NB4 (cell line): Measurements from ENCODE around the gene P2RX3.

ENCODE experiments used
- DNase-seq: peaks from one replicate; pipeline ENCODE4 v3.0.0; 2010; ENCODE audit warnings: low read depth
- H3K4me3 ChIP-seq: one replicate; pipeline ENCODE4 v1.5.1; 2011; ENCODE audit warnings: mild to moderate bottlenecking, low read depth, low read length, moderate library complexity
- MYC ChIP-seq: IDR thresholded peaks from 2 replicates; pipeline ENCODE4 v1.6.1; 2011; ENCODE audit warnings: low read depth, low read length
- POLR2A ChIP-seq: IDR thresholded peaks from 2 replicates; pipeline ENCODE4 v1.6.1; 2011; ENCODE audit warnings: mild to moderate bottlenecking; ENCODE audit not compliant: insufficient read length; ENCODE audit errors: extremely low read depth
- TF ChIP-seq, protein P1 (sequence below): IDR thresholded peaks from 2 replicates; pipeline ENCODE4 v1.6.1; 2011; ENCODE audit warnings: low read depth, low read length
- TF ChIP-seq, protein P2 (sequence below): IDR thresholded peaks from one replicate; pipeline ENCODE4 v1.5.1; 2012; ENCODE audit warnings: low read depth, low read length

P2RX3 gene

GRCh38 chr11:57391539-57391938 is 53.4 kb downstream of the P2RX3 start:
- TF ChIP-seq, protein P1, sequence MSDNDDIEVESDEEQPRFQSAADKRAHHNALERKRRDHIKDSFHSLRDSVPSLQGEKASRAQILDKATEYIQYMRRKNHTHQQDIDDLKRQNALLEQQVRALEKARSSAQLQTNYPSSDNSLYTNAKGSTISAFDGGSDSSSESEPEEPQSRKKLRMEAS = no peak
- no peak for TF ChIP-seq POLR2A
- TF ChIP-seq MYC = no peak
- TF ChIP-seq, protein P2, sequence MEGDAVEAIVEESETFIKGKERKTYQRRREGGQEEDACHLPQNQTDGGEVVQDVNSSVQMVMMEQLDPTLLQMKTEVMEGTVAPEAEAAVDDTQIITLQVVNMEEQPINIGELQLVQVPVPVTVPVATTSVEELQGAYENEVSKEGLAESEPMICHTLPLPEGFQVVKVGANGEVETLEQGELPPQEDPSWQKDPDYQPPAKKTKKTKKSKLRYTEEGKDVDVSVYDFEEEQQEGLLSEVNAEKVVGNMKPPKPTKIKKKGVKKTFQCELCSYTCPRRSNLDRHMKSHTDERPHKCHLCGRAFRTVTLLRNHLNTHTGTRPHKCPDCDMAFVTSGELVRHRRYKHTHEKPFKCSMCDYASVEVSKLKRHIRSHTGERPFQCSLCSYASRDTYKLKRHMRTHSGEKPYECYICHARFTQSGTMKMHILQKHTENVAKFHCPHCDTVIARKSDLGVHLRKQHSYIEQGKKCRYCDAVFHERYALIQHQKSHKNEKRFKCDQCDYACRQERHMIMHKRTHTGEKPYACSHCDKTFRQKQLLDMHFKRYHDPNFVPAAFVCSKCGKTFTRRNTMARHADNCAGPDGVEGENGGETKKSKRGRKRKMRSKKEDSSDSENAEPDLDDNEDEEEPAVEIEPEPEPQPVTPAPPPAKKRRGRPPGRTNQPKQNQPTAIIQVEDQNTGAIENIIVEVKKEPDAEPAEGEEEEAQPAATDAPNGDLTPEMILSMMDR = no peak
- H3K4me3 ChIP-seq = no peak overlapping the region
- peak; percentile 46 for DNase-seq

GRCh38 chr11:57392066-57392762 is 54.1 kb downstream of the P2RX3 start:
- TF ChIP-seq POLR2A = no peak
- TF ChIP-seq MYC = no peak
- TF ChIP-seq, protein P2 = no peak
- no peak overlapping the region for H3K4me3 ChIP-seq
- no peak for DNase-seq

DNA sequence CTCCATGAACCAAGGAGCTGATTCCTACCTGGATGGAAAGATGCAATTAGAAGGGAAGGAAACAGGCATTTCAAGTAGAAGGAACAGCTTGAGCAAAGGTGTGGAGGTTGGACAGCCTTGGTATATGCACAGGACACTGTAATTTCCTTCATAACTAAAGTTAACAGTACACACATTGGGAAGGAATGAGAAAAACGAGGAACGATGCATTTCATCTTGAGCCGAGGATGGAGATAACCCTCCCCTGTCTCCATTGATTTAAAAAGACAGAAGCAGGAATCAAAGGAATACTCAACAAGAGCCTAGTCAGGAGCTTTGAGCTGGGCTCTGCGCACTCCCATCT is 54.6 kb downstream of the P2RX3 start:
- no peak for DNase-seq
- TF ChIP-seq, protein P2 = no peak
- TF ChIP-seq, protein P1 = no peak
- no peak for TF ChIP-seq MYC
- TF ChIP-seq POLR2A = no peak
- no peak overlapping the region for H3K4me3 ChIP-seq

- no peak overlapping the region for H3K4me3 ChIP-seq
- DNase-seq = no peak
- TF ChIP-seq MYC = no peak
- TF ChIP-seq, protein P1 = no peak
- TF ChIP-seq, protein P2 = no peak
- no peak for TF ChIP-seq POLR2A
These were observed 56.2 kb downstream of the P2RX3 start for GRCh38 chr11:57394203-57394965.

GRCh38 chr11:57395905-57396623 is 57.9 kb downstream of the P2RX3 start:
- DNase-seq = peak; percentile 81
- TF ChIP-seq MYC = no peak
- TF ChIP-seq, protein P2 = no peak
- TF ChIP-seq, protein P1 = no peak
- no peak for TF ChIP-seq POLR2A
- H3K4me3 ChIP-seq = no peak overlapping the region
